Common myeloid progenitor, CD34-positive (primary cell): ENCODE data around the gene SMIM35.

Experiments used
- CTCF ChIA-PET: fragments of 350-600 bp; sonication (Branson Sonifier 250); formaldehyde crosslinking; loops from one replicate; lab custom pipeline; 2021; ENCODE audit warnings: antibody characterized with exemption; lab: Charles Lee
- POLR2A ChIA-PET: fragments of 350-600 bp; sonication (Branson Sonifier 250); formaldehyde crosslinking; loops from one replicate; lab custom pipeline; 2021; ENCODE audit warnings: antibody characterized with exemption; lab: Charles Lee
- DNase-seq, 3 donors: peaks; one replicate each; pipeline versions ENCODE4 v3.0.0 to v3.0.0-alpha.2; 2013
- H3K27ac ChIP-seq, 2 experiments: 1 replicate in 1 of 2; 2 replicates in 1 of 2; pipeline ENCODE4 v1.7.0; 2013; ENCODE audit warnings: inconsistent platforms in 2 of 2, low read length in 2 of 2, mild to moderate bottlenecking in 2 of 2, low read depth in 1 of 2, moderate library complexity in 1 of 2; ENCODE audit not compliant: severe bottlenecking in 2 of 2, insufficient read depth in 1 of 2, poor library complexity in 1 of 2
- H3K27me3 ChIP-seq, 5 experiments: replicated peaks in 2 of 5; 1 replicate in 3 of 5; 2 replicates in 2 of 5; pipeline versions ENCODE4 v1.6.1 to v1.7.0; 2013; ENCODE audit warnings: low read length in 4 of 5, mild to moderate bottlenecking in 2 of 5, moderate library complexity in 2 of 5, inconsistent platforms in 1 of 5; ENCODE audit not compliant: insufficient read depth in 5 of 5, control insufficient read depth in 4 of 5
- H3K36me3 ChIP-seq, 4 experiments: 1 replicate in 2 of 4; 2 replicates in 2 of 4; pipeline versions ENCODE4 v1.6.1 to v1.7.0; 2013; ENCODE audit warnings: low read length in 3 of 4, control low read depth in 1 of 4, mild to moderate bottlenecking in 1 of 4; ENCODE audit not compliant: control insufficient read depth in 4 of 4, insufficient read depth in 4 of 4
- H3K4me1 ChIP-seq, 4 experiments: 1 replicate in 3 of 4; 2 replicates in 1 of 4; pipeline versions ENCODE4 v1.6.1 to v1.7.1; 2013; ENCODE audit warnings: low read length in 3 of 4, mild to moderate bottlenecking in 3 of 4, control low read depth in 1 of 4, inconsistent platforms in 1 of 4, moderate library complexity in 1 of 4; ENCODE audit not compliant: control insufficient read depth in 4 of 4, insufficient read depth in 4 of 4; ENCODE audit errors: control extremely low read depth in 1 of 4
- H3K4me3 ChIP-seq, 7 experiments: 1 replicate in 4 of 7; 2 replicates in 3 of 7; pipeline versions ENCODE4 v1.5.1 to v1.7.0; 2013; ENCODE audit warnings: mild to moderate bottlenecking in 7 of 7, low read length in 6 of 7, moderate library complexity in 6 of 7, inconsistent platforms in 2 of 7, low read depth in 2 of 7, control low read depth in 1 of 7; ENCODE audit not compliant: insufficient read depth in 4 of 7, control insufficient read depth in 1 of 7; ENCODE audit errors: extremely low read depth in 1 of 7
- H3K9me3 ChIP-seq, 5 experiments: 1 replicate in 4 of 5; 2 replicates in 1 of 5; pipeline versions ENCODE4 v1.6.1 to v1.7.1; 2013; ENCODE audit warnings: low read length in 4 of 5, mild to moderate bottlenecking in 2 of 5, inconsistent platforms in 1 of 5, low read depth in 1 of 5, moderate library complexity in 1 of 5; ENCODE audit not compliant: control insufficient read depth in 4 of 5, insufficient read depth in 2 of 5; ENCODE audit errors: control extremely low read depth in 1 of 5
- WGBS: methylation state at CpG from one replicate; pipeline ENCODE4 v1.1.5; 2013; ENCODE audit not compliant: insufficient coverage; 5-methylcytosine and 5-hydroxymethylcytosine counted together

The SMIM35 gene

DNA sequence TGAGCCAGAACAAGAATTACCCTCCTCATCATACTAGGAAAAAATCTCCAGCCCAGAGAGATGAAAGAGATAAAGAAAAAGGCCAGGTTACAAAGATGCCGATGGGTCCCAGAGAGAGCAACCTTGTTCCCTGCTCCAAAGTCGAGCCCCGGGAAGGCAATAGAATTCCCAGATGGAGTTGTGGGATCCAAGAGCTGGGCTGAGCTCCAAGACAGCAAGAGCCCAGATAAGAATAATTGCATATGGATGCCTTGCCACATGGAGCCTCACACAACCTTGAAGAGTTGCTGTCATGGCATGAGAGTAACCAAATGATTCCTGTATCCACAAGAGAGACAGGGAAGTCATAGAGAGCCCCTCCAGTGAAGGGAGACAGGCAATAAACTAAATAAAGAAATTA lies 69.7 kb downstream of the SMIM35 start:
- Histone ChIP-seq H3K4me1 (peaks cover 8 to 52% (median 45%) of the 10 kb centered on the region in 4 experiments), H3K27me3 (no peaks in the 10 kb centered on the region), H3K36me3 (no peaks in the 10 kb centered on the region), H3K27ac (no peak overlapping the region), H3K9me3 (peaks cover 1 to 19% (median 9%) of the 10 kb centered on the region in 5 experiments), H3K4me3 (no peak overlapping the region)
- POLR2A ChIA-PET: no interaction called here
- WGBS: 97% methylated on average over 3 of the region's 3 CpGs
- CTCF ChIA-PET: interaction anchor here (1.0 to 2.2 kb wide), 4 partner anchors 13 to 198 kb away, joined by 3 to 6 read pairs (median 5); no protein-coding TSS in a partner anchor
- no peak for DNase-seq

DNA sequence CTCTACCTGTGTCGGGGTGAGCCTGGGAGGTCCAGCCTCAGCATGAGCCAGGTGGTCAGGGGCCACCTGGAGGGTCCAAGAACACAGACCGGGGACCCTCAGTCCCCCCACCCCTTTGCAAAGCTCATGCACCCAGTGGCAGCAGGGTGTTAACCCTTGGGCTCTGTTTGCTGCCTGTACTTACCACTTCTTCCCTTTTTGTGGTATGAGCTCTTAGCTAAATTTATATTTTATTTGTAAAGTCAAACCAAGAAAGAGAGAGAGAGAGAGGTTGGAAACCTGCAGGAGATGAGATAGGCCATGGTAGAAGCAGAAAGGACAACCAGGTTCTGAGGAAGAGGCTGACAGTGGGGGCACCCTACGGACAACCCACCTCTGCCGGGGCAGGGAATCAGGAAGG lies 70.7 kb downstream of the SMIM35 start:
- Histone ChIP-seq H3K27ac (no peak overlapping the region), H3K27me3 (no peaks in the 10 kb centered on the region), H3K4me1 (peaks cover 13 to 62% (median 55%) of the 10 kb centered on the region in 4 experiments), H3K36me3 (no peaks in the 10 kb centered on the region), H3K9me3 (peaks cover 1 to 19% (median 9%) of the 10 kb centered on the region in 5 experiments), H3K4me3 (peak overlapping the region in 3 of 7 experiments; percentile 14 to 54 (median 43))
- 0% methylated on average over 3 of the region's 4 CpGs for WGBS
- ChIA-PET CTCF (interaction anchor here (0.5 to 2.2 kb wide), 14 partner anchors 11 to 870 kb away, joined by 3 to 6 read pairs (median 4); no protein-coding TSS in a partner anchor), POLR2A (interaction anchor here (0.6 to 1.5 kb wide), 2 partner anchors 36 to 66 kb away, joined by 3 to 5 read pairs; no protein-coding TSS in a partner anchor)
- peak in 2 of 3 donors; percentile 78 to 88 for DNase-seq

DNA sequence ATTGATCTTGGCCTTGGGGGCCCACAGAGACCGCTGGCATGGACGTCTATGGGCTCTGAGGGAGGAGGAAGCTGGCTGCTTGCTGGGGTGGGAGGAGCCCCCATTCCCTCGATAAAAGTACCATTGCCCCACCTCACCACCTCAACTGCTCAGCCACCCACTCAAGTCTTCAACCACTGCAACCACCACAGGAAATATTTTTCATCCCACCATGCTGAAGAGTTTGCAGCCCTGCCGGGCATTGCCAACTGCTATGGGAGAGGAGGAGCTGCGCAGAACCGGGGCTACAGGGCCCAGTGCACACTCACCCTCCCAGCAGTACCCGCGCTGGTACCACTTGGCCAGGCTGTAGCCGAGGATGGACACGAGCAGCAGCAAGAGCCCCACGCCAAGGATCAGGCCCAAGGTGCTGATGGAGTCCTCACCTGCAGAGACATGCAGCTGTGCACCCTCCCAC lies 71.3 kb downstream of the SMIM35 start:
- CTCF ChIA-PET: interaction anchor here (0.7 to 2.2 kb wide), 13 partner anchors 10 to 208 kb away, joined by 3 to 6 read pairs (median 4); no protein-coding TSS in a partner anchor
- peak in 2 of 3 donors; percentile 75 to 78 for DNase-seq
- WGBS: 2% methylated on average over 8 of the region's 11 CpGs
- Histone ChIP-seq H3K9me3 (peaks cover 0 to 15% (median 9%) of the 10 kb centered on the region in 5 experiments), H3K27ac (no peak overlapping the region), H3K36me3 (no peaks in the 10 kb centered on the region), H3K4me1 (peaks cover 13 to 69% (median 62%) of the 10 kb centered on the region in 4 experiments), H3K27me3 (no peaks in the 10 kb centered on the region), H3K4me3 (peak overlapping the region in 4 of 7 experiments; percentile 14 to 54 (median 30))
- POLR2A ChIA-PET: interaction anchor here (1.5 kb wide), 1 partner anchor 65 kb away, joined by 5 read pairs; no protein-coding TSS in a partner anchor

DNA sequence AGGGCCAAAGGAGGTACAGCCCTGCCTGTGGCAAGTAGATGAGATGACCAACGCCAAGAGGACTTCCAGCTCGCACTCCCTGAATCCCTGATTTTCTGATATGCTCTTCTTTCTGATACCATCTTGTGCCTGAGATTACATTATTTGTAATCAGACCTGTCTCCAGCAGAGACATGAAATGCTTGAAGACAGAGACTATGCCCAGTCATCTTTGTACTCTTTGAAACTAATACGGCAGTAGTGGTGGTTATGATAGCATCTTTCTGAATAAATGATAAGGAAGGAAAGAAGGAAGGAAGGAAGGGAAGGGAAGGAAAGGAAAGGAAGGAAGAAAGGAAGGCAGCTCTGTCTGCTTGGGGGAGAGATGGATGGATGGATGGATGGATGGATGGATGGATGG lies 72.7 kb downstream of the SMIM35 start:
- no peak for DNase-seq
- WGBS: 92% methylated on average over 3 of the region's 3 CpGs
- Histone ChIP-seq H3K4me1 (peaks cover 13 to 80% (median 70%) of the 10 kb centered on the region in 4 experiments), H3K9me3 (peaks cover 0 to 14% (median 9%) of the 10 kb centered on the region in 5 experiments), H3K27ac (no peak overlapping the region), H3K27me3 (no peaks in the 10 kb centered on the region), H3K36me3 (no peaks in the 10 kb centered on the region), H3K4me3 (no peak overlapping the region)
- ChIA-PET CTCF (interaction anchor here (0.7 to 2.8 kb wide), 2 partner anchors 63 to 67 kb away, joined by 3 to 8 read pairs; no protein-coding TSS in a partner anchor), POLR2A (no interaction called here)

DNA sequence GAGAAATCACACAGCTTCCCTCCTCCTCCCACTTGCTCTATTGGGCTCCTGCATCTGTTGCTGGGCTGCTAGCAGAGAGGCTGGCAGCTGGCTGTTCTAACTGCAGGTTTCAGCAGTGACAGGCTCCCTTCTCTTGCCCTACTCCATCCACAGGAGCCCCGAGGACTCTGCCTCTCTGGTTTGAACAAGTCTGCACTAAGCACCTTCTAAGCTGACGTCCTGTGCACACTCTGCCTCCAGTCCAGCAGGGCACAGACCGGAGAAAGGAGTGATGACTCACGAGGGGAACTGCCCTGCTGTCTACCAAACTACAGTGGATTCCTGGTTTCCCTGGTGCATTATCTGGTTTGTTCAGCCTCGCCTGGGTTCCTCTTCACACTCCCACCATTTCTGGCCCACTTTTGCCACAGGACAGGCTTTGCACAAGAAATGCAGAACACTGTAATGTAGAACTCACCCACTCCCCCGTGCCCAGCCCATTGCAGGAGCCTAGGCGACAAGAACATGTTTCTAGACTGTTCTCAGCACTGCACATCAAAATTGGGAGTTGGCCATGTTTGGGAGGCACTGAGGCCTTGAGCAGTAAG lies 74.6 kb downstream of the SMIM35 start:
- Histone ChIP-seq H3K9me3 (no peaks in the 10 kb centered on the region), H3K36me3 (no peaks in the 10 kb centered on the region), H3K27ac (peak overlapping the region in 1 of 2 experiments; percentile 9), H3K4me3 (peak overlapping the region in 2 of 7 experiments; percentile 5 to 14), H3K4me1 (peaks cover 21 to 98% (median 84%) of the 10 kb centered on the region in 4 experiments), H3K27me3 (no peaks in the 10 kb centered on the region)
- 13% methylated on average over 6 of the region's 7 CpGs for WGBS
- POLR2A ChIA-PET: interaction anchor here (0.5 to 1.5 kb wide), 5 partner anchors 10 to 66 kb away, joined by 3 to 6 read pairs (median 4); no protein-coding TSS in a partner anchor
- peak; percentile 85 to 96 (median 93) for DNase-seq
- CTCF ChIA-PET: interaction anchor here (0.8 to 2.8 kb wide), 3 partner anchors 9 to 65 kb away, joined by 3 to 8 read pairs (median 8); no protein-coding TSS in a partner anchor

DNA sequence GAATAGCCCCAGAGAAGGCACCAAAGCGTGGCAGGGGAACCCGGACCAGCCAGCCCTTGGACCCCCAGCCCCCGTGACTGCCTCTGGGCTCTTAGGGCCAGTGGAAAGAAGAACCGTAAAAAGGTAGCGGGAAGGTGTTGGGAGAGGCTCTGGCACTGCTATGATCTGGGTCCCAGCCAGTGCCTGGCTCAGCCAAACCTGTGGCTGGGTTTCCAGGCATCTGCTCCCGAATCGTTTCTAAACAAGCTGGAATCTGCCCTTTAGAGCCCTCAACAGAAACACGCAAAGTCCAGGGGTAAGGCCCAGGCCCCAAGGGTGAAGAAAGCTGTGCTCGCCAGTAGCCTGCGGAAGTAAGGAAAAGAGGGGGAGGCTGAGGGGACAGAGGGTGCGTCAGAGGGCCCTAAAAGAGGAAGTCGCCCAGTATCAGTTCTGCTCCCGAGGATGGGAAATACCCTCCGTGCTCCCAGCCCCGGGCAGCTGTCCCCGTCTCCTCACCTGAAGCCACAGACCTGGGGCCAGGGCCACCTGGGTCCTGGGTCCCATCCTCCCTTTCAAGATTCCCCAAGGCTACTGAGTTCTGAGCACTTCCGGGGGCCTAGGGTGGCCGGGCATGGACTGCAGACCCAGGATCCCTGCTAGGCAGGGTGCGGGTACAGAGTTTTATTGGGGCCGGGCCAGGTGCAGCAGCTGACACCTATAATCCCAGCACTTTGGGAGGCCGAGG lies 75.9 kb downstream of the SMIM35 start:
- 46% methylated on average over 20 of the region's 21 CpGs for WGBS
- H3K4me1 ChIP-seq: peaks cover 18 to 95% (median 82%) of the 10 kb centered on the region in 4 experiments
- H3K36me3 ChIP-seq: no peaks in the 10 kb centered on the region
- peak overlapping the region in 3 of 7 experiments; percentile 14 to 25 (median 22) for H3K4me3 ChIP-seq
- POLR2A ChIA-PET: no interaction called here
- no peaks in the 10 kb centered on the region for H3K27me3 ChIP-seq
- CTCF ChIA-PET: interaction anchor here (0.7 to 2.8 kb wide), 6 partner anchors 12 to 190 kb away, joined by 3 to 8 read pairs (median 4); no protein-coding TSS in a partner anchor
- peak overlapping the region in 1 of 2 experiments; percentile 67 for H3K27ac ChIP-seq
- no peaks in the 10 kb centered on the region for H3K9me3 ChIP-seq
- DNase-seq: peak; percentile 88 to 95 (median 94)
